K562 (cell line): ENCODE results near the gene SMIM10. TPM values are rescaled to one million over a fixed set of nuclear protein-coding genes. Genes with fewer than 3 reads are reported as not detected.

Experiments used
- ATAC-seq: fragments of 200-7000 bp; cut with Tn5 transposase; 3 replicates; pipeline ENCODE4 v1.9.1; 2020; ENCODE audit warnings: moderate library complexity
- BruUV-seq: library from RNA; stranded (reverse); fragments of 400-500 nt; replicated peaks from 2 replicates; lab custom pipeline; 2021; lab: Mats Ljungman, UMichigan
- CTCF ChIA-PET: fragments of 300-600 bp; formaldehyde crosslinking; extraction: SDS; loops from one replicate; lab custom pipeline; 2021; ENCODE audit warnings: low intra/inter-chr PET ratio; lab: Yijun Ruan, JAX
- POLR2A ChIA-PET: fragments of 300-600, 350-650 bp; sonication (Branson Sonifier 250); formaldehyde crosslinking; extraction: SDS; loops from one replicate; lab custom pipeline; 2021; ENCODE audit warnings: antibody characterized with exemption, inconsistent platforms; lab: Yijun Ruan, JAX
- DNase-seq, 4 experiments: peaks; one replicate each; pipeline versions ENCODE4 v3.0.0 to v3.0.0-alpha.2; 2011 to 2018; ENCODE audit warnings: low spot score in 3 of 4, mixed read lengths in 3 of 4; ENCODE audit errors: extremely low read depth in 1 of 4
- FAIRE-seq: peaks from 2 replicates; lab custom pipeline; 2011; peaks lifted over from hg19 to GRCh38; lab: Jason Lieb, UNC
- H2AFZ ChIP-seq: 2 replicates; pipeline ENCODE4 v1.6.0; 2011; ENCODE audit warnings: low read depth, low read length, control low read depth, inconsistent platforms
- H3K27ac ChIP-seq: fragments of 200-600 bp; 3 replicates; pipeline ENCODE4 v1.8.0; 2011; ENCODE audit warnings: low read depth, mild to moderate bottlenecking, control low read depth, inconsistent platforms, low read length, moderate library complexity, mixed read lengths; ENCODE audit errors: extremely low read depth
- H3K27me3 ChIP-seq, 2 experiments: fragments of 300-600 bp in 1 of 2; 2 replicates in 1 of 2; 3 replicates in 1 of 2; pipeline versions ENCODE4 v1.6.0 to v1.8.0; 2011; ENCODE audit warnings: inconsistent platforms in 2 of 2, low read length in 2 of 2, mild to moderate bottlenecking in 1 of 2, mixed read lengths in 1 of 2, moderate library complexity in 1 of 2; ENCODE audit not compliant: control insufficient read depth in 2 of 2, insufficient read depth in 2 of 2
- H3K36me3 ChIP-seq: fragments of 300-600 bp; 3 replicates; pipeline ENCODE4 v1.8.0; 2011; ENCODE audit warnings: mild to moderate bottlenecking, low read length, inconsistent platforms; ENCODE audit not compliant: control insufficient read depth, insufficient read depth
- H3K4me1 ChIP-seq, 2 experiments: fragments of 200-600 bp in 1 of 2; replicated peaks in 1 of 2; 2 replicates in 1 of 2; 3 replicates in 1 of 2; pipeline versions ENCODE4 v1.5.1 to v1.8.0; 2011; ENCODE audit warnings: inconsistent platforms in 2 of 2, low read length in 2 of 2, mild to moderate bottlenecking in 1 of 2, mixed read lengths in 1 of 2, moderate library complexity in 1 of 2; ENCODE audit not compliant: control insufficient read depth in 2 of 2, insufficient read depth in 2 of 2
- H3K4me2 ChIP-seq: 2 replicates; pipeline ENCODE4 v1.6.1; 2011; ENCODE audit warnings: low read length, control low read depth, inconsistent platforms, mixed read lengths; ENCODE audit not compliant: insufficient read depth
- H3K4me3 ChIP-seq: fragments of 200-600 bp; sonication (generic), shearing (Covaris generic); 2 replicates; pipeline ENCODE4 v1.5.1; 2016; ENCODE audit warnings: control low read depth, inconsistent platforms
- H3K79me2 ChIP-seq: fragments of 200-600 bp; 3 replicates; pipeline ENCODE4 v1.8.0; 2011; ENCODE audit warnings: low read length, inconsistent platforms; ENCODE audit not compliant: control insufficient read depth, insufficient read depth
- H3K9ac ChIP-seq, 2 experiments: 2 replicates each; pipeline versions ENCODE4 v1.6.0 to v1.6.1; 2011; ENCODE audit warnings: low read depth in 2 of 2, low read length in 2 of 2, control low read depth in 1 of 2, inconsistent platforms in 1 of 2, mild to moderate bottlenecking in 1 of 2, mixed read lengths in 1 of 2; ENCODE audit not compliant: insufficient read depth in 1 of 2
- H3K9me1 ChIP-seq: one replicate; pipeline ENCODE4 v1.6.0; 2011; ENCODE audit warnings: inconsistent platforms, mild to moderate bottlenecking, low read length, moderate library complexity; ENCODE audit not compliant: control insufficient read depth, insufficient read depth
- H3K9me3 ChIP-seq: replicated peaks from 2 replicates; pipeline ENCODE4 v1.5.1; 2011; ENCODE audit warnings: low read depth, low read length, inconsistent platforms; ENCODE audit not compliant: control insufficient read depth, insufficient read depth
- H4K20me1 ChIP-seq: replicated peaks from 2 replicates; pipeline ENCODE4 v1.6.1; 2011; ENCODE audit warnings: low read length, inconsistent platforms, mixed read lengths; ENCODE audit not compliant: control insufficient read depth, insufficient read depth
- ADNP ChIP-seq: fragments of 200-800 bp; sonication (Bioruptor generic); IDR thresholded peaks from 2 replicates; pipeline ENCODE4 v1.6.1; 2016; ENCODE audit warnings: missing genetic modification characterization, missing compliant biosample characterization
- CGGBP1 ChIP-seq: fragments of 250-450 bp; sonication (Bioruptor Pico); IDR thresholded peaks from 2 replicates; pipeline ENCODE4 v1.9.0; 2021; ENCODE audit warnings: mild to moderate bottlenecking
- CHD2 ChIP-seq: IDR thresholded peaks from 2 replicates; pipeline ENCODE4 v1.6.1; 2011; ENCODE audit warnings: low read depth, low read length
- CTBP1 ChIP-seq: fragments of 450-650 bp; IDR thresholded peaks from 2 replicates; pipeline ENCODE4 v1.6.1; 2016; ENCODE audit warnings: borderline replicate concordance
- FOS ChIP-seq: IDR thresholded peaks from 3 replicates; pipeline ENCODE4 v1.6.1; 2011; ENCODE audit not compliant: insufficient read length; ENCODE audit errors: extremely low read depth
- GTF3C2 ChIP-seq: IDR thresholded peaks from 3 replicates; pipeline ENCODE4 v1.6.1; 2011; ENCODE audit warnings: borderline replicate concordance, mild to moderate bottlenecking, moderate library complexity; ENCODE audit not compliant: insufficient read length; ENCODE audit errors: extremely low read depth
- NFIX ChIP-seq: fragments of 250-450 bp; sonication (Bioruptor Pico); IDR thresholded peaks from 2 replicates; pipeline ENCODE4 v1.4.0; 2020; ENCODE audit warnings: low read depth, mild to moderate bottlenecking, moderate library complexity
- PHF8 ChIP-seq: fragments of 200-600 bp; sonication (generic); IDR thresholded peaks from 2 replicates; pipeline ENCODE4 v1.6.1; 2012; ENCODE audit warnings: mixed run types, mild to moderate bottlenecking, inconsistent platforms, low read length, moderate library complexity, borderline replicate concordance
- SRSF9 ChIP-seq: fragments of 200-400 bp; formaldehyde crosslinking; IDR thresholded peaks from 2 replicates; pipeline ENCODE4 v1.6.1; 2017; ENCODE audit warnings: low read depth, low read length, borderline replicate concordance
- TSC22D4 ChIP-seq: fragments of 450-650 bp; IDR thresholded peaks from 2 replicates; pipeline ENCODE4 v1.6.1; 2016; ENCODE audit warnings: missing genetic modification characterization, missing biosample characterization, control low read depth
- U2AF1 ChIP-seq: fragments of 200-400 bp; formaldehyde crosslinking; optimal IDR thresholded peaks from 2 replicates; pipeline ENCODE3; 2017; ENCODE audit warnings: mild to moderate bottlenecking, low read depth, low read length, moderate library complexity
- ZNF121 ChIP-seq: sonication (generic); formaldehyde crosslinking; conservative IDR thresholded peaks from 2 replicates; pipeline ENCODE4 v1.8.0; 2022; ENCODE audit warnings: missing genetic modification reagents
- WGBS: fragments of 100-300 bp; shearing (Covaris generic); methylation state at CpG from one replicate; pipeline ENCODE4 v1.1.6; 2016; ENCODE audit warnings: low coverage, mixed read lengths; ENCODE audit not compliant: insufficient coverage; ENCODE audit errors: missing lambda C conversion rate; 5-methylcytosine and 5-hydroxymethylcytosine counted together
- in situ Hi-C: fragments of 300-500 bp; cut with MboI; formaldehyde crosslinking; loops from 4 replicates; pipeline ENCODE4 v1.15.0; 2018; ENCODE audit warnings: inconsistent platforms, mixed read lengths
- intact Hi-C: fragments of 100-400 bp; cut with micrococcal nuclease; formaldehyde crosslinking; loops from 2 replicates; pipeline ENCODE4 v1.14.2; 2022
- polyA plus RNA-seq, 8 experiments: library from polyadenylated mRNA; depleted of rRNA in 4 of 8; stranded (reverse) in 5 of 8; unstranded in 3 of 8; fragments of >200 nt; fragmentation: Nextera tagmentation in 2 of 8; fragmentation: Illumina TruSeq in 1 of 8; extraction: Ambion mirVana in 2 of 8; extraction: Trizol in 1 of 8; gene quantifications; 2 replicates each; pipeline versions ENCODE4 v1.2.1 to v1.2.3, GENCODE V29; 2011 to 2014; ENCODE audit warnings: inconsistent platforms in 1 of 8, missing spikeins in 1 of 8
- total RNA-seq, 7 experiments: library from RNA; depleted of rRNA in 6 of 7; stranded (reverse); fragments of >200 nt in 6 of 7; fragmentation: Illumina TruSeq in 2 of 7; extraction: Trizol in 2 of 7; gene quantifications; 2 replicates each; pipeline versions ENCODE4 v1.2.1 to v1.2.3, GENCODE V29; 2011 to 2021; ENCODE audit warnings: low replicate concordance in 1 of 7

The SMIM10 gene
- total and polyA plus RNA-seq, 9 of the 15 experiments (the other 6 are each of a cell fraction or from before 2014, with no cell fraction given) = 2.1 to 25.3 (median 16.4) TPM

GRCh38 chrX:135006187-135006586, 15.4 kb downstream of the SMIM10 start:
- H3K36me3 ChIP-seq = no peaks in the 10 kb centered on the region
- peaks cover 3 to 7% of the 10 kb centered on the region in 2 experiments; a peak in 3 of 5 replicates for H3K4me1 ChIP-seq
- no peak overlapping the region for H3K27ac ChIP-seq
- no peaks in the 10 kb centered on the region for H4K20me1 ChIP-seq
- no peaks in the 10 kb centered on the region for H3K9me1 ChIP-seq
- intact Hi-C loops = no loop called here
- H2AFZ ChIP-seq = no peak overlapping the region
- ChIA-PET CTCF (no interaction called here), POLR2A (interaction anchor here (0.7 kb wide), 1 partner anchor 80 kb away, joined by 3 read pairs; no protein-coding TSS in a partner anchor)
- H3K27me3 ChIP-seq = peaks cover 4% of the 10 kb centered on the region in 2 experiments; a peak in 3 of 5 replicates
- 18% methylated on average over 3 of the region's 4 CpGs for WGBS
- no peak overlapping the region for H3K9ac ChIP-seq
- H3K4me2 ChIP-seq = no peak overlapping the region
- TF ChIP-seq CGGBP1 (CRISPR knock-in tag) = no peak
- TF ChIP-seq CHD2 = no peak
- no peak for TF ChIP-seq ZNF121 (CRISPR knock-in tag)
- no peak for TF ChIP-seq NFIX
- TF ChIP-seq PHF8 = no peak
- no peak for DNase-seq
- no peaks in the 10 kb centered on the region for H3K9me3 ChIP-seq
- no TSS peak for BruUV-seq
- no peaks in the 10 kb centered on the region for H3K79me2 ChIP-seq
- FAIRE-seq = no peak
- H3K4me3 ChIP-seq = no peak overlapping the region
- no peak for ATAC-seq
- in situ Hi-C loops = no loop called here

- H3K9me1 ChIP-seq = no peaks in the 10 kb centered on the region
- H3K27me3 ChIP-seq = peaks cover 4 to 16% of the 10 kb centered on the region in 2 experiments; a peak in 4 of 5 replicates
- BruUV-seq = no TSS peak
- in situ Hi-C loops = no loop called here
- H3K9me3 ChIP-seq = no peaks in the 10 kb centered on the region
- no peak overlapping the region for H3K9ac ChIP-seq
- intact Hi-C loops = no loop called here
- FAIRE-seq (no peak), DNase-seq (no peak), ATAC-seq (no peak)
- H3K79me2 ChIP-seq = no peaks in the 10 kb centered on the region
- H3K27ac ChIP-seq = no peak overlapping the region
- H4K20me1 ChIP-seq = no peaks in the 10 kb centered on the region
- no peak overlapping the region for H3K4me3 ChIP-seq
- WGBS = 0% methylated on average over 1 of the region's 1 CpG
- no peaks in the 10 kb centered on the region for H3K36me3 ChIP-seq
- H3K4me1 ChIP-seq = peaks cover 3% of the 10 kb centered on the region in 2 experiments; a peak in 3 of 5 replicates
- H3K4me2 ChIP-seq = no peak overlapping the region
- CTCF ChIA-PET = no interaction called here
- no peak overlapping the region for H2AFZ ChIP-seq
- POLR2A ChIA-PET = no interaction called here
- no peak for TF ChIP-seq TSC22D4
- TF ChIP-seq CTBP1 = no peak
- TF ChIP-seq FOS = no peak
- no peak for TF ChIP-seq U2AF1
- no peak for TF ChIP-seq GTF3C2
- no peak for TF ChIP-seq ADNP (tag)
- TF ChIP-seq SRSF9 = no peak
Measured at GRCh38 chrX:135009057-135009610, 18.3 kb downstream of the SMIM10 start.
